Measurements from ENCODE around the gene LHFPL3.
A peak's percentile ranks its signal among the peaks of the same experiment; 100 is the strongest.
"Not testable (repeated sequence)": the region's sequence is repeated elsewhere in the genome, so short reads cannot be mapped to it uniquely, and the experiment has no call there.

Gene LHFPL3

GRCh38 chr7:104903044-104903443 lies 574.6 kb downstream of the LHFPL3 start:
- DNase-seq = no peak

- DNase-seq = no peak
These were observed 575.4 kb downstream of the LHFPL3 start for GRCh38 chr7:104903846-104904245.

- no peak for DNase-seq
These were observed 577.6 kb downstream of the LHFPL3 start for GRCh38 chr7:104906032-104906431.

GRCh38 chr7:104906556-104906955 lies 578.2 kb downstream of the LHFPL3 start:
- no peak for DNase-seq

GRCh38 chr7:104908636-104909035 lies 580.2 kb downstream of the LHFPL3 start:
- DNase-seq = no peak

GRCh38 chr7:104909096-104909495 lies 580.7 kb downstream of the LHFPL3 start:
- DNase-seq = no peak

- DNase-seq = no peak
These were observed 586.0 kb downstream of the LHFPL3 start for GRCh38 chr7:104914421-104914820.

- no peak for DNase-seq
These were observed 593.2 kb downstream of the LHFPL3 start for GRCh38 chr7:104921596-104921995.

GRCh38 chr7:104922182-104923009 lies 594.0 kb downstream of the LHFPL3 start:
- DNase-seq = no peak

- peak; percentile 53 for DNase-seq
These were observed 594.6 kb downstream of the LHFPL3 start for GRCh38 chr7:104923010-104923421.

GRCh38 chr7:104926189-104926588 lies 597.8 kb downstream of the LHFPL3 start:
- DNase-seq = not testable (repeated sequence)

- no peak for DNase-seq
These were observed 598.2 kb downstream of the LHFPL3 start for GRCh38 chr7:104926601-104927041.

- no peak for DNase-seq
These were observed 598.7 kb downstream of the LHFPL3 start for GRCh38 chr7:104927055-104927454.

- no peak for DNase-seq
These were observed 600.5 kb downstream of the LHFPL3 start for GRCh38 chr7:104928721-104929400.

GRCh38 chr7:104929921-104930320 lies 601.5 kb downstream of the LHFPL3 start:
- DNase-seq = no peak

- no peak for DNase-seq
These were observed 602.9 kb downstream of the LHFPL3 start for GRCh38 chr7:104931181-104931781.

- DNase-seq = no peak
These were observed 604.6 kb downstream of the LHFPL3 start for GRCh38 chr7:104933022-104933421.

- DNase-seq = no peak
These were observed 605.2 kb downstream of the LHFPL3 start for GRCh38 chr7:104933521-104933988.

- no peak for DNase-seq
These were observed 606.3 kb downstream of the LHFPL3 start for GRCh38 chr7:104934665-104935064.

- no peak for DNase-seq
These were observed 606.9 kb downstream of the LHFPL3 start for GRCh38 chr7:104935276-104935675.

GRCh38 chr7:104936546-104936945 lies 608.1 kb downstream of the LHFPL3 start:
- no peak for DNase-seq

GRCh38 chr7:104937489-104937888 lies 609.1 kb downstream of the LHFPL3 start:
- not testable (repeated sequence) for DNase-seq

- no peak for DNase-seq
These were observed 610.5 kb downstream of the LHFPL3 start for GRCh38 chr7:104938741-104939390.
